ENCODE results near the gene SAMD11.

- no peak; the same call in 1 of the 2 replicates for TF ChIP-seq CTCF (conservative IDR thresholded peaks at IDR 0.05)
- TF ChIP-seq ZFX (IDR thresholded peaks at IDR 0.05), result no peak
Measured at GRCh38 chr1:923131-923990, at the start of gene SAMD11.

All from C4-2B (cell line).